HCT116 (cell line): ENCODE measurements around the gene ISX. TPM values are rescaled to one million over a fixed set of nuclear protein-coding genes. Genes with fewer than 3 reads are reported as not detected.

Source experiments
- ATAC-seq: fragments of 200-7000 bp; cut with Tn5 transposase; 2 replicates; pipeline ENCODE4 v1.9.1; 2020; ENCODE audit warnings: mild to moderate bottlenecking, moderate library complexity
- BruUV-seq: library from RNA; stranded (reverse); fragments of 400-500 nt; replicated peaks from 2 replicates; lab custom pipeline; 2021; lab: Mats Ljungman, UMichigan
- CTCF ChIA-PET: fragments of 300-600 bp; sonication (Branson Sonifier 250); formaldehyde crosslinking; loops from one replicate; lab custom pipeline; 2021; ENCODE audit warnings: antibody characterized with exemption; lab: Charles Lee
- POLR2A ChIA-PET: fragments of 300-600, 350-600 bp; sonication (Branson Sonifier 250); formaldehyde crosslinking; loops from one replicate; lab custom pipeline; 2021; ENCODE audit warnings: antibody characterized with exemption; lab: Charles Lee
- RAD21 ChIA-PET, 2 experiments: fragments of 300-600 bp; sonication (Branson Sonifier 250); formaldehyde crosslinking; loops; one replicate each; lab custom pipeline; 2023; ENCODE audit warnings: low total read pairs in 2 of 2; ENCODE audit not compliant: uncharacterized antibody in 2 of 2, unreplicated experiment in 2 of 2, low non-redundant PET in 1 of 2; lab: Charles Lee
- DNase-seq: peaks from one replicate; pipeline ENCODE4 v3.0.0-alpha.2; 2010; ENCODE audit warnings: low read depth, low spot score
- H2AFZ ChIP-seq: fragments of 200-600 bp; shearing (Covaris generic), sonication (generic); 2 replicates; pipeline ENCODE4 v1.6.1; 2017; ENCODE audit warnings: low read depth, mixed run types, mixed read lengths, antibody characterized with exemption, low read length; ENCODE audit not compliant: poor library complexity, severe bottlenecking
- H3K27ac ChIP-seq: 2 replicates; pipeline ENCODE4 v1.5.1; 2012; ENCODE audit warnings: low read depth, low read length
- H3K27me3 ChIP-seq: fragments of 200-600 bp; sonication (generic); 2 replicates; pipeline ENCODE4 v1.6.1; 2016; ENCODE audit warnings: mixed run types, low read length, mixed read lengths; ENCODE audit not compliant: insufficient read depth
- H3K36me3 ChIP-seq, 2 experiments: fragments of 200-500 bp in 1 of 2; fragments of 200-600 bp in 1 of 2; sonication (Bioruptor generic) in 1 of 2; sonication (generic) in 1 of 2; 2 replicates each; pipeline versions ENCODE4 v1.5.1 to v1.6.1; 2014 to 2016; ENCODE audit warnings: low read length in 2 of 2, inconsistent platforms in 1 of 2, mixed read lengths in 1 of 2, mixed run types in 1 of 2; ENCODE audit not compliant: insufficient read depth in 2 of 2, control insufficient read depth in 1 of 2
- H3K4me1 ChIP-seq, 2 experiments: fragments of 200-600 bp in 1 of 2; sonication (generic) in 1 of 2; 2 replicates each; pipeline versions ENCODE4 v1.5.1 to v1.6.1; 2012 to 2017; ENCODE audit warnings: low read length in 2 of 2, inconsistent platforms in 1 of 2, mild to moderate bottlenecking in 1 of 2, mixed read lengths in 1 of 2, mixed run types in 1 of 2, moderate library complexity in 1 of 2; ENCODE audit not compliant: insufficient read depth in 2 of 2, control insufficient read depth in 1 of 2
- H3K4me2 ChIP-seq: fragments of 200-600 bp; sonication (generic); 2 replicates; pipeline ENCODE4 v1.6.1; 2017; ENCODE audit warnings: mixed run types, low read length, mixed read lengths
- H3K4me3 ChIP-seq, 2 experiments: fragments of 200-600 bp in 1 of 2; sonication (generic) in 1 of 2; replicated peaks in 1 of 2; 2 replicates each; pipeline ENCODE4 v1.5.1; 2011 to 2016; ENCODE audit warnings: low read length in 2 of 2, control low read depth in 1 of 2, low read depth in 1 of 2, mild to moderate bottlenecking in 1 of 2, mixed read lengths in 1 of 2, mixed run types in 1 of 2
- H3K79me2 ChIP-seq: fragments of 200-600 bp; sonication (generic); 2 replicates; pipeline ENCODE4 v1.6.1; 2017; ENCODE audit warnings: mild to moderate bottlenecking, mixed run types, low read length, moderate library complexity, mixed read lengths; ENCODE audit not compliant: insufficient read depth
- H3K9ac ChIP-seq: fragments of 200-600 bp; sonication (generic); 2 replicates; pipeline ENCODE4 v1.6.1; 2016; ENCODE audit warnings: low read length, mixed read lengths
- H3K9me2 ChIP-seq: fragments of 200-600 bp; sonication (generic), shearing (Covaris generic); 2 replicates; pipeline ENCODE4 v1.6.1; 2017; ENCODE audit warnings: mixed run types, mild to moderate bottlenecking, moderate library complexity; ENCODE audit not compliant: insufficient read depth
- H3K9me3 ChIP-seq, 2 experiments: fragments of 200-500 bp in 1 of 2; fragments of 200-600 bp in 1 of 2; sonication (Bioruptor generic) in 1 of 2; sonication (generic) in 1 of 2; 2 replicates each; pipeline ENCODE4 v1.6.1; 2014 to 2017; ENCODE audit warnings: low read length in 2 of 2, mixed read lengths in 2 of 2, inconsistent platforms in 1 of 2, low read depth in 1 of 2, mild to moderate bottlenecking in 1 of 2, mixed run types in 1 of 2, moderate library complexity in 1 of 2; ENCODE audit not compliant: control insufficient read depth in 1 of 2, insufficient read depth in 1 of 2
- H4K20me1 ChIP-seq: fragments of 200-600 bp; sonication (generic), shearing (Covaris generic); 2 replicates; pipeline ENCODE4 v1.6.1; 2017; ENCODE audit warnings: mixed run types, mild to moderate bottlenecking, moderate library complexity; ENCODE audit not compliant: insufficient read depth
- CBX3 ChIP-seq: IDR thresholded peaks from 2 replicates; pipeline ENCODE4 v1.6.1; 2012; ENCODE audit warnings: low read depth
- CEBPB ChIP-seq: IDR thresholded peaks from 2 replicates; pipeline ENCODE4 v1.6.1; 2012; ENCODE audit warnings: low read depth
- EGR1 ChIP-seq: IDR thresholded peaks from 2 replicates; pipeline ENCODE4 v1.6.1; 2012; ENCODE audit warnings: low read depth
- EZH2 ChIP-seq: fragments of 200-600 bp; sonication (generic); IDR thresholded peaks from 2 replicates; pipeline ENCODE4 v1.6.1; 2017; ENCODE audit warnings: antibody characterized with exemption, mixed run types
- FOSL1 ChIP-seq: IDR thresholded peaks from 2 replicates; pipeline ENCODE4 v1.6.1; 2012; ENCODE audit warnings: low read depth
- JUND ChIP-seq: IDR thresholded peaks from 2 replicates; pipeline ENCODE4 v1.6.1; 2012
- POLR2A ChIP-seq: IDR thresholded peaks from 2 replicates; pipeline ENCODE4 v1.7.0; 2011; ENCODE audit warnings: borderline replicate concordance; ENCODE audit not compliant: insufficient read depth, insufficient read length; ENCODE audit errors: extremely low read depth
- RAD21 ChIP-seq: IDR thresholded peaks from 2 replicates; pipeline ENCODE4 v1.6.1; 2012; ENCODE audit warnings: low read depth, mild to moderate bottlenecking
- SIN3A ChIP-seq: IDR thresholded peaks from 2 replicates; pipeline ENCODE4 v1.6.1; 2012; ENCODE audit warnings: low read depth
- SRF ChIP-seq: IDR thresholded peaks from 2 replicates; pipeline ENCODE4 v1.6.1; 2012; ENCODE audit warnings: low read depth
- YY1 ChIP-seq: IDR thresholded peaks from 2 replicates; pipeline ENCODE4 v1.6.1; 2011; ENCODE audit warnings: low read length, low read depth, moderate library complexity, mild to moderate bottlenecking; ENCODE audit not compliant: insufficient replicate concordance; ENCODE audit errors: extremely low read depth
- ZFX ChIP-seq: fragments of 450-650 bp; IDR thresholded peaks from 2 replicates; pipeline ENCODE4 v1.6.1; 2017
- intact Hi-C: fragments of 100-400 bp; cut with micrococcal nuclease; formaldehyde crosslinking; loops from 2 replicates; pipeline ENCODE4 v1.10.0; 2022
- total RNA-seq: library from RNA; stranded (reverse); gene quantifications from one replicate; pipeline ENCODE4 v1.2.1, GENCODE V29; 2021; ENCODE audit not compliant: unreplicated experiment
- TF ChIP-seq, protein P1 (sequence below), 3 experiments: fragments of 200-600 bp in 1 of 3; sonication (generic) in 1 of 3; IDR thresholded peaks in 2 of 3; conservative IDR thresholded peaks in 1 of 3; 2 replicates each; pipeline ENCODE4 v1.5.1; 2012 to 2017; ENCODE audit warnings: low read depth in 2 of 3, low read length in 2 of 3, antibody characterized with exemption in 1 of 3, borderline replicate concordance in 1 of 3, control low read depth in 1 of 3, mild to moderate bottlenecking in 1 of 3, mixed read lengths in 1 of 3, mixed run types in 1 of 3, moderate library complexity in 1 of 3; ENCODE audit not compliant: insufficient read depth in 1 of 3
- TF ChIP-seq, protein P2 (sequence below): IDR thresholded peaks from 2 replicates; pipeline ENCODE4 v1.6.1; 2012
- TF ChIP-seq, protein P3 (sequence below): IDR thresholded peaks from 2 replicates; pipeline ENCODE4 v1.6.1; 2012; ENCODE audit warnings: low read depth

Gene ISX
- total RNA-seq, 1 experiment from 2014 or later: not detected

DNA sequence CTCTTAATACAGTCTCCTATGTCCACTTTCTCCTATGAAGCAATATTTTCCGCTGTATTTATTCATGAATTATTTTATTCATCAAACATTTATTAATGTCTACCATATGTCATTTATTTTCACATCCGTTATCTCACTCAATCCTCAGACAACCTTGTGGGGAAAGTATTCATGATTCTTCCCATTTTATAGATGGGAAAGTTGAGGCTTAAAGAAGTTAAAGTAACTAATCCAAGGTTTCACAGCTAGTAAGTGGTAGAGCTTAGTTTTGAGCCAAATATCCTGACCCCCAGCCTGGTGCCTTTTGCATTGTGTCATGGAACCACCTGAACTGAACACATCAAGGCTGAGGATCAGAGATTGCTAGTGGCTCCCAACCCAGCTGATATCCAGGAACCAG is 66.6 kb downstream of the ISX start (continued):
- TF ChIP-seq, protein P1, sequence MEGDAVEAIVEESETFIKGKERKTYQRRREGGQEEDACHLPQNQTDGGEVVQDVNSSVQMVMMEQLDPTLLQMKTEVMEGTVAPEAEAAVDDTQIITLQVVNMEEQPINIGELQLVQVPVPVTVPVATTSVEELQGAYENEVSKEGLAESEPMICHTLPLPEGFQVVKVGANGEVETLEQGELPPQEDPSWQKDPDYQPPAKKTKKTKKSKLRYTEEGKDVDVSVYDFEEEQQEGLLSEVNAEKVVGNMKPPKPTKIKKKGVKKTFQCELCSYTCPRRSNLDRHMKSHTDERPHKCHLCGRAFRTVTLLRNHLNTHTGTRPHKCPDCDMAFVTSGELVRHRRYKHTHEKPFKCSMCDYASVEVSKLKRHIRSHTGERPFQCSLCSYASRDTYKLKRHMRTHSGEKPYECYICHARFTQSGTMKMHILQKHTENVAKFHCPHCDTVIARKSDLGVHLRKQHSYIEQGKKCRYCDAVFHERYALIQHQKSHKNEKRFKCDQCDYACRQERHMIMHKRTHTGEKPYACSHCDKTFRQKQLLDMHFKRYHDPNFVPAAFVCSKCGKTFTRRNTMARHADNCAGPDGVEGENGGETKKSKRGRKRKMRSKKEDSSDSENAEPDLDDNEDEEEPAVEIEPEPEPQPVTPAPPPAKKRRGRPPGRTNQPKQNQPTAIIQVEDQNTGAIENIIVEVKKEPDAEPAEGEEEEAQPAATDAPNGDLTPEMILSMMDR (IDR thresholded peaks at IDR 0.05 in 2 of 3, conservative IDR thresholded peaks at IDR 0.05 in 1 of 3; ENCODE audit: borderline replicate concordance in 1 of 3, insufficient read depth in 1 of 3, low read depth in 2 of 3, low read length in 2 of 3): no peak
- TF ChIP-seq, protein P2, sequence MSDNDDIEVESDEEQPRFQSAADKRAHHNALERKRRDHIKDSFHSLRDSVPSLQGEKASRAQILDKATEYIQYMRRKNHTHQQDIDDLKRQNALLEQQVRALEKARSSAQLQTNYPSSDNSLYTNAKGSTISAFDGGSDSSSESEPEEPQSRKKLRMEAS: no peak
- no peak for TF ChIP-seq CEBPB

DNA sequence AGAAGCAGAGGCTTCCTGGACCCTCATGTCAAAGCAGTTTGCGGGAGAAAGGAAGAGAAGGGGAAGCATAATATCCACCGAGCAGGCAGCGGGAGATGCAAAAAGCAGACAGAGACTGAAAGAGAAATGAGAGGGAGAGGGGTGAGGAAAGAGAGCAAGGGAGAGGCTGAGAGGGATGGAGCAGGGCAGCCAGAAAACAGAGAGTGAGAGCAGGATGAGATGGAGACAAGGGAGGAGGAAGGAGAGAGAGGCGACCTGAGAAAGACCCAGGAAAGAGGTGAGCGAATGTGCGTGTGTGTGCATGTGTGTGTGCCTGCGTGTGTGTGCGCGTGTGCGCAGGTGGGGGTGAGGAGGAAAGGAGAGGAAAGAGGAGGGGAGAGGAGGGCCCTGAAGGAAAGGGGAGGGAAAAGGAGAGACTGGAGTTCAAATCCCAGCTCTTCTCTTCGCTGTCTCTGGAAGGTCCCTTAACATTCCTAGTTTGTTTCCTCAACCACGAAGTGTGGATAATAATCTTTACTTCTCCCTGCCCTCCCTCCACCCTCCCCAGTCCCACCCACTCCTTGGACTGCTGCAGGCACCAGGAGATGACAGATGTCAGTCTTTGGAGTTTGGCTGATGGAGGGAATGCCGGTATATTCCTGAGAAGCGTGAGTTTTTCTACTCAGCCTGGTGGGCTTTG is 67.9 kb downstream of the ISX start:
- Histone ChIP-seq H3K36me3 (no peaks in the 10 kb centered on the region), H3K4me1 (no peaks in the 10 kb centered on the region), H3K9me3 (no peaks in the 10 kb centered on the region), H3K27me3 (no peaks in the 10 kb centered on the region), H3K4me2 (no peak overlapping the region), H3K4me3 (no peak overlapping the region), H3K27ac (no peak overlapping the region), H3K79me2 (no peaks in the 10 kb centered on the region), H2AFZ (no peak overlapping the region), H3K9me2 (no peaks in the 10 kb centered on the region), H4K20me1 (no peaks in the 10 kb centered on the region), H3K9ac (no peak overlapping the region)
- CTCF ChIA-PET: interaction anchor here (0.7 kb wide), 1 partner anchor 17 kb away, joined by 3 read pairs; no protein-coding TSS in a partner anchor
- TF ChIP-seq, protein P1 (IDR thresholded peaks at IDR 0.05 in 2 of 3, conservative IDR thresholded peaks at IDR 0.05 in 1 of 3; ENCODE audit: borderline replicate concordance in 1 of 3, insufficient read depth in 1 of 3, low read depth in 2 of 3, low read length in 2 of 3): no peak
- TF ChIP-seq FOSL1 (no peak), EGR1 (no peak), CEBPB (no peak), SIN3A (no peak), RAD21 (no peak), POLR2A (no peak), EZH2 (no peak), ZFX (no peak), SRF (no peak), YY1 (no peak), CBX3 (no peak), JUND (no peak)
- TF ChIP-seq, protein P3, sequence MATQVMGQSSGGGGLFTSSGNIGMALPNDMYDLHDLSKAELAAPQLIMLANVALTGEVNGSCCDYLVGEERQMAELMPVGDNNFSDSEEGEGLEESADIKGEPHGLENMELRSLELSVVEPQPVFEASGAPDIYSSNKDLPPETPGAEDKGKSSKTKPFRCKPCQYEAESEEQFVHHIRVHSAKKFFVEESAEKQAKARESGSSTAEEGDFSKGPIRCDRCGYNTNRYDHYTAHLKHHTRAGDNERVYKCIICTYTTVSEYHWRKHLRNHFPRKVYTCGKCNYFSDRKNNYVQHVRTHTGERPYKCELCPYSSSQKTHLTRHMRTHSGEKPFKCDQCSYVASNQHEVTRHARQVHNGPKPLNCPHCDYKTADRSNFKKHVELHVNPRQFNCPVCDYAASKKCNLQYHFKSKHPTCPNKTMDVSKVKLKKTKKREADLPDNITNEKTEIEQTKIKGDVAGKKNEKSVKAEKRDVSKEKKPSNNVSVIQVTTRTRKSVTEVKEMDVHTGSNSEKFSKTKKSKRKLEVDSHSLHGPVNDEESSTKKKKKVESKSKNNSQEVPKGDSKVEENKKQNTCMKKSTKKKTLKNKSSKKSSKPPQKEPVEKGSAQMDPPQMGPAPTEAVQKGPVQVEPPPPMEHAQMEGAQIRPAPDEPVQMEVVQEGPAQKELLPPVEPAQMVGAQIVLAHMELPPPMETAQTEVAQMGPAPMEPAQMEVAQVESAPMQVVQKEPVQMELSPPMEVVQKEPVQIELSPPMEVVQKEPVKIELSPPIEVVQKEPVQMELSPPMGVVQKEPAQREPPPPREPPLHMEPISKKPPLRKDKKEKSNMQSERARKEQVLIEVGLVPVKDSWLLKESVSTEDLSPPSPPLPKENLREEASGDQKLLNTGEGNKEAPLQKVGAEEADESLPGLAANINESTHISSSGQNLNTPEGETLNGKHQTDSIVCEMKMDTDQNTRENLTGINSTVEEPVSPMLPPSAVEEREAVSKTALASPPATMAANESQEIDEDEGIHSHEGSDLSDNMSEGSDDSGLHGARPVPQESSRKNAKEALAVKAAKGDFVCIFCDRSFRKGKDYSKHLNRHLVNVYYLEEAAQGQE: no peak
- TF ChIP-seq, protein P2: no peak
- intact Hi-C loops: no loop called here
- RAD21 ChIA-PET: no interaction called here
- POLR2A ChIA-PET: no interaction called here
- no TSS peak for BruUV-seq
- DNase-seq (no peak), ATAC-seq (no peak)
